HepG2 (cell line): Measurements from ENCODE around the gene COG4. TPM values are rescaled to one million over a fixed set of nuclear protein-coding genes. Genes with fewer than 3 reads are reported as not detected.

ENCODE experiments used
- ATRX ChIP-seq: sonication (generic); formaldehyde crosslinking; IDR thresholded peaks from 2 replicates; pipeline ENCODE4 v1.4.0; 2020; ENCODE audit warnings: missing genetic modification reagents, borderline replicate concordance
- BRF2 ChIP-seq: sonication (generic); formaldehyde crosslinking; IDR thresholded peaks from 2 replicates; pipeline ENCODE4 v1.8.1; 2022; ENCODE audit warnings: mild to moderate bottlenecking, missing genetic modification reagents
- EP300 ChIP-seq, 3 experiments: sonication (generic) in 1 of 3; formaldehyde crosslinking in 1 of 3; IDR thresholded peaks; 2 replicates each; pipeline versions ENCODE4 v1.5.1 to v1.6.1; 2011 to 2020; ENCODE audit warnings: low read depth in 2 of 3, low read length in 2 of 3, borderline replicate concordance in 1 of 3, improper control_type of control experiment in 1 of 3, mild to moderate bottlenecking in 1 of 3, missing genetic modification reagents in 1 of 3, moderate library complexity in 1 of 3
- GATA4 ChIP-seq: sonication (generic); IDR thresholded peaks from 2 replicates; pipeline ENCODE4 v1.6.1; 2016; ENCODE audit warnings: antibody characterized with exemption, low read depth, borderline replicate concordance
- KLF6 ChIP-seq: IDR thresholded peaks from 2 replicates; pipeline ENCODE4 v1.8.0; 2016; ENCODE audit warnings: missing biosample characterization, missing genetic modification reagents
- RARG ChIP-seq: sonication (generic); formaldehyde crosslinking; IDR thresholded peaks from 2 replicates; pipeline ENCODE4 v1.4.0; 2020; ENCODE audit warnings: low read depth, mild to moderate bottlenecking, missing genetic modification reagents
- SIN3B ChIP-seq: fragments of 150-350 bp; IDR thresholded peaks from 2 replicates; pipeline ENCODE4 v1.6.1; 2014; ENCODE audit warnings: low read length
- SKI ChIP-seq: fragments of 450-650 bp; IDR thresholded peaks from one replicate; pipeline ENCODE4 v1.6.1; 2018; ENCODE audit warnings: mild to moderate bottlenecking; ENCODE audit not compliant: partially characterized antibody
- SP5 ChIP-seq: IDR thresholded peaks from 2 replicates; pipeline ENCODE4 v1.6.1; 2016; ENCODE audit warnings: low read depth, borderline replicate concordance
- SRSF4 ChIP-seq: fragments of 200-400 bp; formaldehyde crosslinking; IDR thresholded peaks from one replicate; pipeline ENCODE4 v1.6.1; 2018; ENCODE audit warnings: mild to moderate bottlenecking, low read depth, low read length, moderate library complexity; ENCODE audit not compliant: poor library complexity, severe bottlenecking
- THAP11 ChIP-seq: IDR thresholded peaks from 2 replicates; pipeline ENCODE4 v1.6.1; 2016; ENCODE audit warnings: missing biosample characterization, missing genetic modification reagents
- ZNF101 ChIP-seq: sonication (generic); formaldehyde crosslinking; IDR thresholded peaks from 2 replicates; pipeline ENCODE4 v1.4.0; 2020; ENCODE audit warnings: mild to moderate bottlenecking, low read depth, missing genetic modification reagents, borderline replicate concordance
- ZNF281 ChIP-seq: sonication (generic); formaldehyde crosslinking; IDR thresholded peaks from 2 replicates; pipeline ENCODE4 v1.4.0; 2020; ENCODE audit warnings: missing genetic modification reagents, borderline replicate concordance
- ZNF431 ChIP-seq: sonication (generic); formaldehyde crosslinking; IDR thresholded peaks from 2 replicates; pipeline ENCODE4 v1.9.0; 2022; ENCODE audit warnings: missing genetic modification reagents, low read depth, mild to moderate bottlenecking, borderline replicate concordance
- ZNF567 ChIP-seq: sonication (generic); formaldehyde crosslinking; IDR thresholded peaks from 2 replicates; pipeline ENCODE4 v1.8.1; 2023; ENCODE audit warnings: mild to moderate bottlenecking, missing genetic modification reagents, borderline replicate concordance
- ZNF589 ChIP-seq: sonication (generic); formaldehyde crosslinking; conservative IDR thresholded peaks from 2 replicates; pipeline ENCODE4 v1.8.0; 2022; ENCODE audit warnings: mild to moderate bottlenecking, moderate library complexity, missing genetic modification reagents
- ZNF724P ChIP-seq: sonication (generic); formaldehyde crosslinking; IDR thresholded peaks from 2 replicates; pipeline ENCODE4 v1.8.0; 2022; ENCODE audit warnings: missing genetic modification reagents, borderline replicate concordance
- ZNF772 ChIP-seq: sonication (generic); formaldehyde crosslinking; IDR thresholded peaks from 2 replicates; pipeline ENCODE4 v1.5.0; 2020; ENCODE audit warnings: mild to moderate bottlenecking, missing genetic modification reagents
- ZSCAN29 ChIP-seq: sonication (generic); formaldehyde crosslinking; conservative IDR thresholded peaks from 2 replicates; pipeline ENCODE4 v1.4.0; 2020; ENCODE audit warnings: mild to moderate bottlenecking, missing genetic modification reagents
- polyA plus RNA-seq, 8 experiments: library from polyadenylated mRNA; depleted of rRNA in 3 of 8; stranded (reverse) in 7 of 8; unstranded in 1 of 8; fragments of >200 nt; fragmentation: Illumina TruSeq in 4 of 8; extraction: Trizol in 4 of 8; gene quantifications; 2 replicates each; pipeline versions ENCODE4 v1.2.1 to v1.2.3, GENCODE V29; 2011 to 2016; ENCODE audit warnings: low read depth in 4 of 8, missing spikeins in 1 of 8, mixed read lengths in 1 of 8; ENCODE audit not compliant: insufficient read depth in 1 of 8
- total RNA-seq, 5 experiments: library from RNA; depleted of rRNA; stranded (reverse); fragments of >200 nt; fragmentation: Illumina TruSeq; extraction: Trizol; gene quantifications; 2 replicates each; pipeline ENCODE4 v1.2.3, GENCODE V29; 2016; ENCODE audit warnings: low read depth in 1 of 5
- TF ChIP-seq, protein P1 (sequence below): sonication (generic); formaldehyde crosslinking; conservative IDR thresholded peaks from 2 replicates; pipeline ENCODE4 v1.4.0; 2020; ENCODE audit warnings: missing genetic modification reagents
- TF ChIP-seq, protein P2 (sequence below): sonication (generic); formaldehyde crosslinking; IDR thresholded peaks from 2 replicates; pipeline ENCODE4 v1.4.0; 2020; ENCODE audit warnings: missing genetic modification reagents, borderline replicate concordance

The COG4 gene
- total and polyA plus RNA-seq, 2 of the 13 experiments (the other 11 are each of a cell fraction or from before 2014, with no cell fraction given): 51.1 to 73.8 TPM

- TF ChIP-seq, protein P1, sequence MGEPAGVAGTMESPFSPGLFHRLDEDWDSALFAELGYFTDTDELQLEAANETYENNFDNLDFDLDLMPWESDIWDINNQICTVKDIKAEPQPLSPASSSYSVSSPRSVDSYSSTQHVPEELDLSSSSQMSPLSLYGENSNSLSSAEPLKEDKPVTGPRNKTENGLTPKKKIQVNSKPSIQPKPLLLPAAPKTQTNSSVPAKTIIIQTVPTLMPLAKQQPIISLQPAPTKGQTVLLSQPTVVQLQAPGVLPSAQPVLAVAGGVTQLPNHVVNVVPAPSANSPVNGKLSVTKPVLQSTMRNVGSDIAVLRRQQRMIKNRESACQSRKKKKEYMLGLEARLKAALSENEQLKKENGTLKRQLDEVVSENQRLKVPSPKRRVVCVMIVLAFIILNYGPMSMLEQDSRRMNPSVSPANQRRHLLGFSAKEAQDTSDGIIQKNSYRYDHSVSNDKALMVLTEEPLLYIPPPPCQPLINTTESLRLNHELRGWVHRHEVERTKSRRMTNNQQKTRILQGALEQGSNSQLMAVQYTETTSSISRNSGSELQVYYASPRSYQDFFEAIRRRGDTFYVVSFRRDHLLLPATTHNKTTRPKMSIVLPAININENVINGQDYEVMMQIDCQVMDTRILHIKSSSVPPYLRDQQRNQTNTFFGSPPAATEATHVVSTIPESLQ: no peak
- TF ChIP-seq SP5 (CRISPR knock-in tag) (no peak), ZNF431 (no peak), ZNF724P (no peak), ZNF101 (CRISPR knock-in tag) (no peak), BRF2 (CRISPR knock-in tag) (no peak), SKI (peak; percentile 15), ATRX (CRISPR knock-in tag) (no peak), ZSCAN29 (CRISPR knock-in tag) (no peak), THAP11 (CRISPR knock-in tag) (peak; percentile 62), KLF6 (CRISPR knock-in tag) (no peak), ZNF589 (CRISPR knock-in tag) (no peak), SRSF4 (no peak), ZNF772 (0 out of 2 replicates have a peak, but pooled peaks have one; percentile 16), GATA4 (no peak), ZNF567 (no peak), ZNF281 (CRISPR knock-in tag) (peak; percentile 70; the same call in 1 of the 2 replicates), SIN3B (no peak), RARG (CRISPR knock-in tag) (no peak), EP300 (IDR thresholded peaks at IDR 0.05; ENCODE audit: low read depth in 2 of 2, low read length in 2 of 2) (no peak), EP300 (CRISPR knock-in tag; IDR thresholded peaks at IDR 0.05; ENCODE audit: borderline replicate concordance) (0 out of 2 replicates have a peak, but pooled peaks have one; percentile 17)
- TF ChIP-seq, protein P2, sequence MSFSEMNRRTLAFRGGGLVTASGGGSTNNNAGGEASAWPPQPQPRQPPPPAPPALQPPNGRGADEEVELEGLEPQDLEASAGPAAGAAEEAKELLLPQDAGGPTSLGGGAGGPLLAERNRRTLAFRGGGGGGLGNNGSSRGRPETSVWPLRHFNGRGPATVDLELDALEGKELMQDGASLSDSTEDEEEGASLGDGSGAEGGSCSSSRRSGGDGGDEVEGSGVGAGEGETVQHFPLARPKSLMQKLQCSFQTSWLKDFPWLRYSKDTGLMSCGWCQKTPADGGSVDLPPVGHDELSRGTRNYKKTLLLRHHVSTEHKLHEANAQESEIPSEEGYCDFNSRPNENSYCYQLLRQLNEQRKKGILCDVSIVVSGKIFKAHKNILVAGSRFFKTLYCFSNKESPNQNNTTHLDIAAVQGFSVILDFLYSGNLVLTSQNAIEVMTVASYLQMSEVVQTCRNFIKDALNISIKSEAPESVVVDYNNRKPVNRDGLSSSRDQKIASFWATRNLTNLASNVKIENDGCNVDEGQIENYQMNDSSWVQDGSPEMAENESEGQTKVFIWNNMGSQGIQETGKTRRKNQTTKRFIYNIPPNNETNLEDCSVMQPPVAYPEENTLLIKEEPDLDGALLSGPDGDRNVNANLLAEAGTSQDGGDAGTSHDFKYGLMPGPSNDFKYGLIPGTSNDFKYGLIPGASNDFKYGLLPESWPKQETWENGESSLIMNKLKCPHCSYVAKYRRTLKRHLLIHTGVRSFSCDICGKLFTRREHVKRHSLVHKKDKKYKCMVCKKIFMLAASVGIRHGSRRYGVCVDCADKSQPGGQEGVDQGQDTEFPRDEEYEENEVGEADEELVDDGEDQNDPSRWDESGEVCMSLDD (CRISPR knock-in tag): no peak
Observed at GRCh38 chr16:70437017-70437581, 86.3 kb downstream of the COG4 start (continued).
